Activated gamma-delta T cell (primary cell): Measurements from ENCODE around the gene NOM1.
A peak's percentile ranks its signal among the peaks of the same experiment; 100 is the strongest.

Source experiments
- DNase-seq: peaks from one replicate; lab custom pipeline; 2025; lab: John Stamatoyannopoulos, UW

The NOM1 gene

DNA sequence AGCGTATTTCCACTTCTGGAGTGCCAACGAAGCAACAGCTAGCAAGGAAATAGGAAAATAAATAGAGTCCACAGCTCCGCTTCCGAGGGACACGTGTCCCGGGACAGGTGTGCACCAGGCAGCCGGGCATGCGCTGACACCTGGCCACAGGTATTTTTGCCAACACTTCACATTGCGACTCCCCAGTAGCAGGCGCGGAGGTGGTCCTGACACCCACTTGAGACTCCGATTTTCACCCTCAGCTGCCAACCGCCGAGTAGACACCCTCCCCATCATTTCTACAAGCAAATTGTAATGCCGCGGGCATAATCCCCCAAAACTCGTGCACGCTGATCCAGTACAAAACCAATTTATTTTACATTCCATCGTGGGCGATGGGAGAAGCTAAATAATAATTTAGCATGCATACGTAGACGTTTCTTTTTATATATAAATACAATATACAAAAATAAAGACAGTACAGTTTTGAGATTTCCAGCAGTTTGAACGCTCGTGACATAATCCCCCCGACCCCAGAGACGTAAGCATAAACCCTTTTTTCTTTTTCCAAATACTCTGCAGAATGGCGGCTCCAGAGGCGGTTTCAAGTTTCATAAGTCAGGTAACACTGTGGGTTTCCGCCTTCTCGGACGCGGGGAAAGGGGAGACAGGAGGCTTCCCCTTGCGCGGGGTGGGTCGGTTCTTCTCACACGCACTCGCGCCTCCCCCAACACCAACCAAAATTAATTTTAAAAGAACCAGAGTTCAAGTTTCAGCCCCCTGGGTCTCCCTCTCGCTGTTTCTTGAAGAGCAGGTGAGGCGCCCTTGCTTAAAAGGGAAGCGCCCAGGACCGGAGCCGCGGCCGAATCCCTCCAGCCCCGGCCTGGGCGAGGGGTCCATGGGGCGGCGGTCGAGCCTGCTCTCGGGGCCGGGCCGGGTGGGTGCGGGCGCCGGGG lies 55.3 kb downstream of the NOM1 start:
- no peak for DNase-seq

DNA sequence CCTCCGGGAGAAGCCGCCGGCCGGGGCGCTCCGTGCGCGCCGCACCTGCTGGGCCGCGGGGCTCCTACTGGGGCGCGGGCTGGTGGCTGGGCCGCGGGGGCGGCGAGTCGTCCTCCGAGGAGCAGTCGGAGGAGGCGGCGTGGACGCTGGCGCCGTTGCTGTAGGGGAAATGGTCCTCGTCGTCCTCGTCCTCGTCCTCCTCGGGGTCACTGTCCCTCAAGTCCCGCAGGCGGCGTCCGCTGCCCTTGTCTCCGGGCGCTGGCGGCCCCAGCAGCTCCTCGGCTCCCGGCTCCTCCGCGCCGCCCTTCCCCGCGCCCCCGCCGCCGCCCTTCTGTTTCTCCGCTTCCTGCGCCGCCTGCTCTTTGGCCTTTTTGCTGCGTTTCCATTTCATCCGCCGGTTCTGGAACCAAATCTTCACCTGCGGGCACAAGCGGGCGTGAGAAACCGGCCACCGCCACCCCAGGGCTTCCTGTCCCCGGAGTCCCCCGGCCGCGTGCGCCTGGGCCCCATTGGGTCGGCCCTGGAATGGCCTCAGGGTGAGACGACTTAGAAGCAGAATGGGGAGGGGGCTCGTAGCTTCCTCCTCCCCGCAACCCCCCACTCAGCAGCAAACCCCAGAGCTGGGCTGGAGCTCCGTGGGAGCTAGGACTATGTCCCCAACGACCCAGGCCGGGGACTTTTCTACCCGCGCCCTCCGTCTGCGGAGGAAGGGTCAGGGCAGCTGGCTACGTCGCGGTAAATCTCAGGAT lies 56.1 kb downstream of the NOM1 start:
- no peak for DNase-seq

DNA sequence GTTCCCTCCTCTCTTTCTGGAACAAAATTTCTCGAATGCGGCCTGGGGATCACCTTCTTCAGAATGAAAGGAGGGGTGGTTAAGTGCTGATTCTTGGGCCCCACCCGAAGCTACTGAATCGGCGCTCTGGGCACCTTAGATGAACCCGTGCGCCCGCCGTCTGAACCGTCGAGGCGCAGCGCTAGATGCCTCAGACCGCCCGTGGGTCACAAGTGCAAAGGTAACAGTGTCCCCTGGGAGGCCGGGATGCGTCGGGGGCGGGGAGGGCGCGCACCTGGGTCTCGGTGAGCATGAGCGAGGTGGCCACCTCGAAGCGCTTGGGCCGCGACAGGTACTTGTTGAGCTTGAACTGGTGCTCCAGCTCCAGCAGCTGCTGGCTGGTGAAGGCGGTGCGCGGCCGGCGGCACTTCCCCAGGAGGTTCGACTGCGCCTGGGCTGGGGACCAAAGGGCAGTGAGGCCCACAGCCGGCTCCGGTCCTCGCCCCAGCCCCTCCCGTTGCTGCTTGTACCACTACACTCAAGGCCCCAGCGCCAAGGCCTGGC lies 56.8 kb downstream of the NOM1 start:
- DNase-seq: no peak

DNA sequence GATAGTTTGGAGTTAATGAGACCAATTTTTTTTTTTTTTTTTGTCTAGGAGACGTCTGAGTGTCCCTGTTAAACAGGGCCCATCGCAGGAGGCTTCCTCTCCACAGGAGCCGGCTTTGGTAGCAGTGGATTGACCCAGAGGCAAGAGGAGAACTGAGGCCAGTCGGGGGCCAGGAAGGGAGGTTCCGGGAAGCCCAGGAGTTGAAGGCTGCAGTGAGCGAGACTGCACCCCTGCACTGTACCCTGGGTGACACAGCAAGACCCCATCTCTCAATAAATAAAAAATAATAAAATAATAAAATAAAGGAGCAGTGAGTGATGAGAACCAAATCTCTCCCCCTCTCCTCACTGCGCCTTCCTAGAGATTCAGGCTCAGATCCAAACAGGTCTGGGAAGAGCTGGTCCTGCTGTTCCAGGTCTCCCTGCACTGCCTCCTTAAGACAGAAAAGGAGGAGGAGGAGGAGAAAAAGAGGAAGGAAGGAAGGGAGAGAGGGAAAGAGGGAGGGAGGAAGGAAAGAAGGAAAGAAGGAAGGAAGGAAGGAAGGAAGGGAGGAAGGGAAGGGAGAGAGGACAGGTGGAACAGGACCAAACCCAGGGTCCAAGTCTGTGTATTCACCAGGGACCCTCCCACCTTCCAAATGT lies 57.4 kb downstream of the NOM1 start:
- DNase-seq: no peak

DNA sequence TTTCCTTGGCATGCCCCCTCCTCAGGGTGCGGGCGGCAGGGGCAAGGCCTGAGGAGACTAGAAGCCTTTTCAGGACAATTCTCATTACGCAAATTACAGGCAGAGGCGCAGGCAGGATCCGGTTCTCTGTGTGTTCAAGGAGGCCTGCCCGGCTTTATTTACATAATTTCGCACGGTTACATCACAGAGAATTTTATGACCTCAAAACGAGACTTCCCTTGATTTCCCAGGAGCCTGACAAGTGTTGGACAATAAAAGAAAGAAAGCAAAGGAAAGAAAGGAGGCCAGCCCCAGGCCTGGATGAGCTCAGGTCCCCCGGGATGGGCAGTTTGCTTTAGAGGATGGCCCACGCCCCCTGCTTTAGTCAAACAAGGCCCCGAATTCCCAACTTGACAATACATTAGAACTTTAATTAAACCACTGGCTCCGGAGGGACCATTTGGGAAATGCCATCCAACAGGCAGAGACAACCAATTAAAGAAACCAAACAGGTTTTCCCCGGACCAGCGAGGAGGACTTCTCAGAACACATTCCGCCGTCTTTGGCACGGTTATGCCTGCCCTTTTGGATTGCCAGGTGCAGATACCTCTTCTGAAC lies 58.1 kb downstream of the NOM1 start:
- DNase-seq: no peak

GRCh38 chr7:157008206-157009169 lies 59.0 kb downstream of the NOM1 start:
- no peak for DNase-seq

GRCh38 chr7:157009170-157009777 lies 59.8 kb downstream of the NOM1 start:
- no peak for DNase-seq

DNA sequence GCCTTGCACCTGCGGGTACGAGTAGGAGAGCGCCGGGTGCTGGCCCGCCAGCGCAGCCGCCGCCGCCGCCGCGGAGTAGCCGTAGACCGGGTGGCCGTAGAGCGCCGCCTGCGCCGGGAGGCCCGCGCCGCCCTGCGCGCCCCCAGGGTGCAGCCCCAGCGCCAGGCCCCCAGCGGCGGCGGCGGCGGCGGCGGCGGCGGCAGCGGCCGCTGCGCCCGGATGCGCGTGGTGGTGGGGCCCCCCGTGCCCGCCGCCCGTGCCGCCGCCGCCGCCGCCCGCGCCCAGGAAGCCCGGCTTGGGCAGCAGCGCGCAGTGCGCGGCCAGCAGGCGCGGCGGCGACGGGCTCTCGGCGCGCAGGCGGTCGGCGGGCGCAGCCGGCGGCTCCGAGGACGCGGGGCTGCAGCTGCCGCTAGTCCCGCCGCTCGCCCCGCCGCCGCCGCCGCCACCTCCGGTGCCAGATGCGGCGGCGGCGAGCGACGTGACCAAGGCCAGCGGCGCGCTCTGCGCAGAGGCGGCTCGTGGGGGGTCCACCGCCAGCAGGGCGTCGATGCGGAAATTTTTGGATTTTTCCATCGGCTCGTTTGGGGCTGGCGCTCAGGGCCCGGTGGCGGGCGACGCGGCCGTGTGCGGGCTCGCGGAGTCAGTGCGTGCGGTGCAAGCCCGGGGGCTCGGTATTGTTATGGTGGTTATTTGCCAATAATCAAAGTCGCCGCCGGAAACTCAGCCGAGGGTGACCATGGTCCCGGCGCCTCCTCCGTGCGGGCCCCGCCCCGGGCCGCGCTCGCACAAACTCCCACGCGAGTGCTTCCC lies 60.5 kb downstream of the NOM1 start:
- DNase-seq: no peak

- peak; percentile 30 for DNase-seq
These were observed 61.2 kb downstream of the NOM1 start, which contains the start of gene MNX1 for GRCh38 chr7:157010588-157011332. Gene MNX1, minus strand, starts transcription at chr7:157010663. Its CDS starts 313 bp downstream, at chr7:157010350.

GRCh38 chr7:157011333-157012112 lies 62.0 kb downstream of the NOM1 start:
- no peak for DNase-seq

DNA sequence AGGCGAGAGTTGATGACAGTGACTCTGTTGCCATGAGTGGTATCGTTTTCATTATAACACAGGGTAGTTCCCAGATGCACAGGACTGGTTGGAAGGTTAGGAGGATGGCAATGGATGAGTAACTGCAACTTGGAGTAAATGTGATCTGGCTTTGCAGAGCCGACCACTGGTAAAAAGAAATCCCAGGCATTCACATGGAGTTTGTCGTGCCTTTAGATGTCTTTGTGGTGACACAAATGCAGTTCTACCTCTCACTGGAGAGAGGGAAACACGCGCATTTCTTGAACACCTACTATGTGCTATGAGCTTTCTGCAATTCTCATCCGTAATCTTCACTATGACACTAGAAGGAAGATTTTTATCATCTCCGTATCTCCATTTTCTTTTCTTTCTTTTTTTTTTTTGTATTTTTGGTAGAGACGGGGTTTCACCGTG lies 62.6 kb downstream of the NOM1 start:
- DNase-seq: no peak

GRCh38 chr7:157013101-157013500 lies 63.6 kb downstream of the NOM1 start:
- no peak for DNase-seq

- no peak for DNase-seq
These were observed 64.4 kb downstream of the NOM1 start for GRCh38 chr7:157013602-157014549.

DNA sequence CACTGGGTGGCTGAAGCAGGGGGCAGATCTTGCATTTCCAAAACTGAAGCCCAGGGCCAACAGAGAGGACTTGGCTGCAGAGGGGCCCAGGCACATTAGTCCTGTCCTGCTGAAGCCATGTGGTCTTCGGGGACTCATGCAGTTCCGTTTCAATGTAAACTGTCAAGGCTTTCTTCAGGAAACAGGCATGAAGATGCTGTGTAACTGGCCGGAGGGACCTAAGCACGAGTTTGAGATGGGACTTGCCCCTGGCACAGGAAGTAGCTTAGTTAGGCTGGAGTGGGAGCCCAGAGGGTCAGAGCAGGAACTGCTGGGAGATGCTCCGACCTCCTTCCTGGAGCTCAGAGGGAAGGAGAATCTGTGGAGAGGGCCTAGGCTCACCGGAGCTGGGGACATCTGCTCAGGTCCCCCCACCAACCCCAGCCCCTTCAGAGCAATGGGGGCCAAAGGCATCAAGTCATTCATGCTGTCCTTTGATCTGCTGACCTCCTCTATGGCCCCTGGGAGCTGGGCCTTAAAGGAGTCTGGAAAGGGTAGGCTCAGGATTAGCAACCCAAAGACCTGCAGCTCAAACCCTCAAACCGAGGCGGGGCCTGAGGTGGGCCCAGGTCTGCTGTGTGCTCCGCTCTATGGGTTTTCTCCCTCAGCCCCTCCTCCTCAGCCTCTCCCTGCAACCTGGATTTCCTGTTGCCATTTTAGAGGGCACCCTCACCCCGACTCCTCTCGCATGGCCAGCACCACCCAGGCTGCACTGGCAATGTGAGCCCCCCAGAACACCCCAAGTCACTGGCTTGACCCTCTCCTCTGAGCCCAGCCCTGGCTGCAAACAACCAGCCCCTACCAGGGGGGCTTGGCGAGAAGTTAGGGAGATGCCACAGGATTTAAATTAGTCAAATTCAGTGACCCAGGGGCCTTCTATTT lies 65.4 kb downstream of the NOM1 start:
- DNase-seq: no peak

DNA sequence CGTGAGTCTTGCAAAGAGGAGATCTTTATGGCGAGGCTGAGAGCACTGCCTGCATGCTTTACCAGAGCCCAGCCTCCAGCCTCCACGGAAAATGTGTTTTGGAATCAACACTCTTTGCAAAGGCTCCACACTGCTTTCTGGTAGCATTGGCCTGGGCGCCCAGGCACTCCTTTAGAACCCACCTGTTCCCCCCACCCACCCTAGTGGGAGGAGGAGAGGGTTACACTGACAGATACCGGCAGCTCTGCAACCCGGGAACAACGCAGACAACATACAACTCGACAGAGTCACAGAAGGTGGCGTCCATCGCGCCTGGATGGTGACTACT lies 66.5 kb downstream of the NOM1 start:
- no peak for DNase-seq
